ENCODE measurements around the gene ZNG1A.
"Not testable (repeated sequence)": the region's sequence is repeated elsewhere in the genome, so short reads cannot be mapped to it uniquely, and the experiment has no call there.

ZNG1A gene

DNA sequence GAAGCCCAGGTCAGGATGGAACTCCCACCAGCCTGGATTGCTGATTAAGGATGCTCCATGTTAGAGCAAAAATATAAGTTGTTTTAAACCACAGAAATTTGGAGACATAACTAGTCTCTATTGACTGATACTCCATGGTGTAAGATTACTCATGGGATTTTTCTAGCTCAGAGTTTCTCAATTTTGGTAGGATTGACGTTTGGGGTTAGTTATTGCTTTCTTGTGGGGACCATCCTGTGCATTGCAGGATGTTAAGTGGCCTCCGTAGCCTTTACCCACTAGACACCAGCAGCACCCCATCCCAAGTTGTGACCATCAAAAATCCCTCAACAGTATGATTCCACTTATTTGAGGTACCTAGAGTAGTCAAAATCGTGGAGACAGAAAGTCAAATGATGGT, 80.1 kb downstream of the ZNG1A start:
- DNase-seq (ENCODE audit: low read depth in 1 of 2, low spot score in 1 of 2) = not testable (repeated sequence)

DNA sequence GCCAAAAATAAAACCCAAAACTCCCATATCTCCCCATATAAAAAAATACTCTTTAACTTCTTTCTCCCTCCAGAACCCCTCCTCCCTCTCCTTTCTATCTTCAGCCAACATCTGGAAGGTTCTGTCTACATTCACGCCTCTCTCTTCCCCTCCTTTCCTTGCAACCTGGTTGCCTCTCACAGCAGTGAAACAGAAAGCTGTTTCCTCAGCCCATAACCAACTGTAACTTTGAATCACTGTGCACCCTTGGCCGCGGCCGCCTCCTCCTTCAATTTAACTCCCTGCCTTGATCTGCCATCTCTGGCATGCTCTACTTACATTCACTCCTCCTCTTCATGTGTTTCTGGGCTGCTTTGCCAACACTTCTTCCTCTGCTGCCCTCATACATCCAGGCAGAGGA, 83.9 kb downstream of the ZNG1A start:
- DNase-seq (ENCODE audit: low read depth in 1 of 2, low spot score in 1 of 2) = not testable (repeated sequence)

DNA sequence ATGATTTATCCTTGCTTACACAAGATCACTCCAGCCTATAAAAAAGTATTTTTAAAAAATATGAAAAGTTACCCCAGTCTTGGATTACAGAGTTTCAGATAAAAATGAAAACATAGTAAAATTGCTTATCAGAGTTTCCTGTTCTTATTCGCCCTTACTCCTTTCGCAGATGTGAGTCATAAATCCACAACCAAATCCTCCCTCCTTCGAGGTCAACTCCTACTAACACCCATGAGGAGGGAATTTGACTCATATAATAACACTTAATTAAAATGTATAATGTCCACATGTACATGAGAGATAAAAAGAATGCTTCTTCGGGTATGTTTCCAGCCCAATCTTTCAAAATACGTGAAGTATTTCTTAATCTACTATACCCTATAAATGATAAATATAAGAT, 84.5 kb downstream of the ZNG1A start:
- not testable (repeated sequence) for DNase-seq (ENCODE audit: low read depth in 1 of 2, low spot score in 1 of 2)

DNA sequence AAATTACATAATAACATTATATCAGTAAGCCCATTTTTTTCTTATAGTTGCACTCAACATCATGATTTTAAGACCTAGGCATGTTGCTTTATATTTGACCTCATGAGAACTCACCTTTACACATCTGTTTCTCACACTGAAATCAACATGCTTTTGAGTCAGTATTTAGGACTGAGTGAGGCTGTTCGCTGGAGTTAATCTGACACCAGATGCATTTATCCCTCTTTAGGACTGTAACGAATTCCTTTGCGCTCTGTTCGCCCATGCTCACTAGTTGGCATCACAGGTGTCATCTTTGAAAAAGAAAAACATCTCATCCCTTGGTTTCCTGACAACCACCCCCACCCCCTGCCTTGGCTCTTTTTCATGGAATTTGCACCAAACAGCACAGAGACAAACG, 84.9 kb downstream of the ZNG1A start:
- not testable (repeated sequence) for DNase-seq (ENCODE audit: low read depth in 1 of 2, low spot score in 1 of 2)

DNA sequence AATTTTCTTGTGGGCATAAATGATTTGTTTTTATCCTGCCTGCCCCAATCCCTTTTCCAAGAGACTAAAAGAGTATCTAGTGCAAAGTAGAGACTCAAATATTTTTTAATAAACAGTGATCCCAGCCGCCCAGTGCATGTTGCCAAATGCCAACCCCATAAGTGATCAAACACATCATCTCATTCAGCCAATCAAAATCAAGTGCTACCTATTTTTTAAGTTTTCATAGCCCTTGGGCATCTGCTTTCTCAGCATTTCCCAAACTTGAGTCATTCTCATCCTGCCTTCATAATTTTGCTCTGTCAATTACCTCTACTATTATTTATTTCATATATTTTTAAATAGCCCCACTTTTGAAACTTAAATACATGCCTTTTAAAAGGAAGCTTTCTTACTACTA, 88.0 kb downstream of the ZNG1A start:
- DNase-seq (ENCODE audit: low read depth in 1 of 2, low spot score in 1 of 2) = not testable (repeated sequence)

DNA sequence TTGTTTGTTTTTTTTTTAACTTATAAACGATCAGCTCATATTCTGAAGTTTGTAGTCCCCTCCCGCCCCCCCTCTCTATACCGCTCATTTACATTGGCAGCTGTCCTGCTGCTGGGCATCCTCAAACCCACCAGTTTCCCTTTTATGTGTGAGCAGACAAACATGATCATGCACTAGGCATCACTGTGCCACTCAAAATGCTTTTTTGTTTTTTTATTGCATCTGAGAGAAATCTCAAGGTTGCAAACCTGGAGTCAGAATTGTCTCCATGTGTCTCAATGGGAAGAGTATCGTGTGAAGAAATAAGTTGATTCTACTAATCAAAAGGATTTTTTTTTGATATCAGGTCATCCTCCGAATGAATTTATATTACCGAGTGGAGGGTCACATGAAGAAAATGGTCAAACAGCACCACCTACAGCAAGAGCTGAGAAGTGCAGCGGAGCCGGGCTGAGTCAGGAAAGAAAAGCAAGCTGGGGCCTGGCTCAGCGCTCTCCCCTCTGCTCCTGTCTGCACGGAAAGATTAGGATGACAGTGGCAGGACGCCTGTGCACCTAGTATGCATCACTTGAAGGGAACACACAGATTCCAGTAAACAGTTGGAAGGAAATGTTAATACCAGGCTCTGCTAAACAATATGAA, 90.3 kb downstream of the ZNG1A start:
- DNase-seq (ENCODE audit: low read depth in 1 of 2, low spot score in 1 of 2) = not testable (repeated sequence)

DNA sequence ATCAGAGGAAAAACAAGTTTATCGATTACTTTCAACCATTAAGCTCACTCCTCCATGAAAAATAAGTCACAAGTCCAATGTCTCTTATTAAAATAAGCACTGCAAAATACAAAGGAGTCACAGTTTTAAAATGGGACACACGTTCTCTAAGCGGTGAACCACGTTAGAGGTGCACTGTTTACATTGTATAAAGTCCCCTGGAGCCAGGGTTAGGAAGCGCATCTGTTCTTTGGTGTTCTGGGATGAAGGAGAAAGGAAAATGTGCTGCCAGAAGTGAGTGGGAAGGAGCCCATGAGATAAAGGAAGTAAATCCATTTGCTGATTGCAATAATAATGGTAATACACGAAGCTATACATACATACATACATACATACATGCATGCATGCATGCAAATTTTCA, 91.0 kb downstream of the ZNG1A start:
- DNase-seq (ENCODE audit: low read depth in 1 of 2, low spot score in 1 of 2) = not testable (repeated sequence)

DNA sequence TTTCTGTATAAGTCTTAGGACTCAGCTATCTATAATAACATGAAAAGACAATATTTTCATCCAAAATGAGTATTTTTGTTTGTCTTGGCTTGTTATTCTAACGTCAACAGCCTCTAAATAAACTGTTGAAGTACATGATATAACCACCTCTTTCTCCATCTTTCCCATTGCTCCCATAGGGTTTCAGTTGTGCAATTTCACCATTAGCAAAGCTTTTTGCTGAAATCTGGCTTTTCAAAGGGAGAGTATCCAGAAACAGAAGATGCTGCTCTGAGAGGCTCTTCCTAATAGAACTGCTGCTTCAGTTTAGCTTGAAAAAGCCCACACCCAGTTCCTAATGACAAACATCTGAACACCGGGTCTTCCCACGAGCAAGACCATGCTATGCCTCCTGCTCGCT, 91.8 kb downstream of the ZNG1A start:
- not testable (repeated sequence) for DNase-seq (ENCODE audit: low read depth in 1 of 2, low spot score in 1 of 2)

DNA sequence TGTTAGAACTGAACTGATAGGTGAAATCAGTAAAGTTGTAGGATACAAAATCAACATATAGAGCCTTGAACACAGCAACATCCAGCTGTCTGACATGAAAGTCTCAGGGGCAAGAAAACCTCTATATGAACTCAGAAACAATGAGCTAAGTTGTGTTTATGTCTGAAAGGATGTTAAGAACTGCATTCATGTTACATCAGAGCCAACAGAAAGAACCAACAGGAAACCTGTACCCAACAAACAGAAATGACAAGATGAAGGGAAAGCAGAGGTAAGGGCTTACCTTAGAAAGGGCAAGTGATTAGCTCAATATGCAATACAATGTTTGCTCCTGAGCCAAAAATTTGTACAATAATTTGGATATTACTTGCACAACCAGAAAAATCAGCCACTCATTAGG, 92.2 kb downstream of the ZNG1A start:
- not testable (repeated sequence) for DNase-seq (ENCODE audit: low read depth in 1 of 2, low spot score in 1 of 2)

DNA sequence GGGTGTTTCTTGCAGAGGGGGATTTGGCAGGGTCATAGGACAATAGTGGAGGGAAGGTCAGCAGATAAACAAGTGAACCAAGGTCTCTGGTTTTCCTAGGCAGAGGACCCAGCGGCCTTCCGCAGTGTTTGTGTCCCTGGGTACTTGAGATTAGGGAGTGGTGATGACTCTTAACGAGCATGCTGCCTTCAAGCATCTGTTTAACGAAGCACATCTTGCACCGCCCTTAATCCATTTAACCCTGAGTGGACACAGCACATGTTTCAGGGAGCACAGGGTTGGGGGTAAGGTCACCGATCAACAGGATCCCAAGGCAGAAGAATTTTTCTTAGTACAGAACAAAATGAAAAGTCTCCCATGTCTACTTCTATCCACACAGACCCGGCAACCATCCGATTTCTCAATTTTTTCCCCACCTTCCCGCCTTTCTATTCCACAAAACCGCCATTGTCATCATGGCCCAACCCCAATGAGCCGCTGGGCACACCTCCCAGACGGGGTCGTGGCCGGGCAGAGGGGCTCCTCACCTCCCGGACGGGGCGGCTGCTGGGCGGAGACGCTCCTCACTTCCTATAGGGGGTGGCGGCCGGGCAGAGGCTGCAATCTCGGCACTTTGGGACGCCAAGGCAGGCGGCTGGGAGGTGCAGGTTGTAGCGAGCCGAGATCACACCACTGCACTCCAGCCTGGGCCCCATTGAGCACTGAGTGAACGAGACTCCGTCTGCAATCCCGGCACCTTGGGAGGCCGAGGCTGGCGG, 95.7 kb downstream of the ZNG1A start:
- not testable (repeated sequence) for DNase-seq (ENCODE audit: low read depth in 1 of 2, low spot score in 1 of 2)

DNA sequence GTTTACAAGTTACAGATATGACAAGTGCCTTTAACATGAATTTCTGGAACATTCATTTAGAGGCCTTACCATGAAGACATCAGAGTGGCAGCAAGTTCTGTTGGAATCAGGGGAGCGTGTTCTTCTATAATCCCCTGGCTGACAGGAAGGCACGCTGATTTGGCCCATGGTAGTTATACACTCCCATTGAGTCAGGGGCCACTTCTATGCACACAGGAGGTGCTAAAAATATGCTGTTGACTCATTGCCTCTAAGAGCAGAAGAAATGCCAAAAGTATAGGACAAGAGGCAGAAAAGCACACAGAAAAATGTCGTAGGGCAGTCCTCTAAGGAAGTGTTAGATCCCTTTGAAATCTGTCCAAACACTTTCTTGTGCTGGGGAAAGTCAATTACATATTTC, 100.5 kb downstream of the ZNG1A start:
- DNase-seq (ENCODE audit: low read depth in 1 of 2, low spot score in 1 of 2) = not testable (repeated sequence)

DNA sequence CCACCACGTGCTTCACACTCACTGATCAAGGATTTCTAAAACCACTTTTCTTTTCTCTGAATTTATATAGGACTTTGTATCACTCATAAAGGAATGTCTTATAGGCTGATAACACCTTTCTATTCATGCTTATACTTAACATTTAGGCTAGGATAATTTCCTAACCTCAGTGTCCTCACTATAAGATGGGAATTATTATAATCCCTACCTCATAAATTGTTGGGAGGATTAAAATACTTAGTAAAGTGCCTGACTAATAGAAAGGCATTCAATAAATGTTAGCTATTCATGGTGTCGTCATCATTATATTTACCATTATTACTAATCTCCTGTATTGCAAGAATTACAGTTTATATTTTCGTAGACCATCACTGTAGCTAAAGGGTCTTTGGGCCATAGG, 102.5 kb downstream of the ZNG1A start:
- DNase-seq (ENCODE audit: low read depth in 1 of 2, low spot score in 1 of 2) = not testable (repeated sequence)

DNA sequence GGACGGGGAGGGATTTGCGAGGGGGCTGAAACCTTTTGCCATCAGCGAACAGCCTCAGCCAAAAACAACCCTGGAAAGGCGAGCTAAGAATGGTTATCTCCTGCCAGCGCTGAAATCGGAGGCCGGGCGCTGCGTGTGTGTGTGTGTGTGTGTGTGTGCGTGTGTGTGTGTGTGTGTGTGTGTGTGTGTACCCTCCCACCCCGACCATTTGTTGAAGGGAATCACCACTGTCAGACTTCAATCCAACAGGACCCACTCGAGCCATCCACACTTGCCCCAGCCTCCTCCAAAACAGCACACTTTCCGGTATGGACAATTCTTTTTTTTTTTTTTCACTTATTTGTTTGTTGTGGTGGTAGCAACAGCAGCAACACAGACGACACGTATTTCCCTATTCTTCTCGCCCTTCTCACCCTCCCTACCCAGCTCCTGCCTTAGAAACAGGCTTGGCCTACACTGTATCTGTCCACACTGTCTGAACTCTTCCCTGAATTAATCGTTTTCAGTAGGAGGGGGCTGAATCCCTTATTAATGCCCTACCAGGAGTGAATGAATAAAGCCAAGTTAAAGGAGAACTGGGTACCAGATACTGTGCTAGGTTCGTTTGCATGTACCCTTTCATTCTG, 104.8 kb downstream of the ZNG1A start:
- DNase-seq (ENCODE audit: low read depth in 1 of 2, low spot score in 1 of 2) = not testable (repeated sequence)

DNA sequence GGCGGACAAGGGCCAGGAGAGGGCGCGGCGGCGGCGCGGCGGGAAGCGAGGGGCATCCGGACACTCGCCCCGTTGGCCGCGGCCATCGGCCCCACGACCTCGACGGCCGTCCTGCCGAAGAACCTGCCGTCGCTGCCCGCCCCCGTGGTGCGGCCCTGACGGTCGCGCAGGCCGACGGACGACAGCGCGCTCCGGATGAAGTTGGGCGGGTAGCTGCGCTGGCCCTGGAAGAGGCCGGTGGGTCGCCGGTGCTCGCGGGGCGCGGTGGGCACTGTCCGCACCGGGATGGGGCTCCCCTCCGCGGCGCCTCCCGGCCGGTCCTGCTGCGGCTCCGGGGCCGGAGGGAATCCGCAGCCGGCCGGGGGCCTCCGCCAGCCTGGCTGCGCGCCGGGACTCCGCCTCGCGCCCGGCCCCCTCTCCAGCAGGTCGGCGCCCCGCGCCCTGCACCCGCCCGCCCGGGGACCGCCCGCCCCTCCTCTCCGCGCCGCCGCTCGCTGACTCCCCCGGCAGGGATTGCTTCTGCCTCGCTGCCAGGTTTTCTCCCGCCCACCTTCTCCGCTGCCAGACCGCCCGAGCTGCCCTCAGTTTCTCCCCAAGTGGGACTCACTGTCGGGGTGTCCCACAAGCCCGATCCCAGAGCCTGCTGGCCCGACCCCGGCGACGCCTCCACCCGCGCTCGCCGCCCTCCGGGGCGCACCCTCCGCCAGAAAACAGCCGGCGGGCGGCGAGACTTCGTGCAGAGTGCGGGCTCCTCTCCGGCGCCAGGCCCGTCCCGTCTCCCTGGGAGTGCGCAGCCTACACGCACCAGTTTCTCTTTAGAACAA, 105.6 kb downstream of the ZNG1A start:
- not testable (repeated sequence) for DNase-seq (ENCODE audit: low read depth in 1 of 2, low spot score in 1 of 2)
